Measurements from ENCODE around the gene PRKD1.

- TF ChIP-seq CTCF (IDR thresholded peaks at IDR 0.05) (no peak), POLR2AphosphoS5 (IDR thresholded peaks at IDR 0.05; ENCODE audit: insufficient read depth in 1 of 2, low read depth in 1 of 2) (no peak), POLR2A (IDR thresholded peaks at IDR 0.05) (no peak)
These were observed 309.2 kb downstream of the PRKD1 start for GRCh38 chr14:29618323-29619067.
